Jurkat, Clone E6-1 (cell line): ENCODE results near the gene CNIH3.

Source experiments
- DNase-seq: peaks from one replicate; pipeline ENCODE4 v3.0.0-alpha.2; 2011; ENCODE audit warnings: low read depth, low spot score
- H3K4me3 ChIP-seq: 2 replicates; pipeline ENCODE4 v1.5.1; 2011; ENCODE audit warnings: mild to moderate bottlenecking, low read length, control low read depth, moderate library complexity

Gene CNIH3

GRCh38 chr1:224732377-224733026 lies 116.4 kb downstream of the CNIH3 start:
- H3K4me3 ChIP-seq: no peak overlapping the region
- no peak for DNase-seq

DNA sequence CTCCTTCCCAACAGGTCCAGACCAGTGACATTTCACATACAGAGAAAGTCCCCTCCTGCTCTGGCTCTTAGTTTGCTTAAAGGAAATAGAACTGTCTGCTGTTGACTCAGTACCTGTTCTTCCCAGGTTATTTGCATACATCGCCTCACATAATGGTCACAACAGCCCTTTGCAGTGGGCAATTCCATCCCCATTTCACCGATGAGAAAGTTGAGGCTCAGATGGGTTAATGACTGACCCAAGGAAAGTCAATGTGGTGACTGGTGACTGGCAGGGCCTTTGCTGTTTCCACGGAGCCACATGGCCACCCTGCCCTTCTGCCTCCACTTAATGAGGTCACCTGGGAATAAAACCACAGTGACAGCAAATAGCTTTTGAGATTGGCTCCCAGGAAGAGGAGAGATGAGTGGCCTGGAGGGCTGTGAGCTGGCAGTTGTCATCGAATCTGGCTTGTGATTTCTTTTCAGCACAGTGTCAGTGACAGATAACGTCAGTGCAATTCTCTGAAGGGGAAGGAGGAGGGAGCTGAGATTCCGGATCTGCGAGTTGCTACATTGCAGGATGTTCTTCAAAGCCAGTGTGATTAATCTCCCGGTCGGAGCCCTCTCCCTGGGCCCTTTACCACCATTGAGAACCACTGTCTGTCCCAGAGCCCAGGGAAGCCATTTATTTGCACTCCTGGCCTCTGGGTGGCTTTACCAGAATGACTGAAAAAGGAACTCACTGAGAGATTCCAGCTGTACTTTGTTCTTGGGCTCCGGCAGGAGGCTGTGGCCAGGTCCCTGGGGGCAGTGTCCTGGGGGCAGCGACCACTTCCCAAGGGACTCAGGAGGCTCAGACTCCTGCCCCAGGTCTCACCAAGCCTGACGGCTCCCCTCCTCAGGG lies 117.2 kb downstream of the CNIH3 start:
- DNase-seq: no peak
- no peak overlapping the region for H3K4me3 ChIP-seq

DNA sequence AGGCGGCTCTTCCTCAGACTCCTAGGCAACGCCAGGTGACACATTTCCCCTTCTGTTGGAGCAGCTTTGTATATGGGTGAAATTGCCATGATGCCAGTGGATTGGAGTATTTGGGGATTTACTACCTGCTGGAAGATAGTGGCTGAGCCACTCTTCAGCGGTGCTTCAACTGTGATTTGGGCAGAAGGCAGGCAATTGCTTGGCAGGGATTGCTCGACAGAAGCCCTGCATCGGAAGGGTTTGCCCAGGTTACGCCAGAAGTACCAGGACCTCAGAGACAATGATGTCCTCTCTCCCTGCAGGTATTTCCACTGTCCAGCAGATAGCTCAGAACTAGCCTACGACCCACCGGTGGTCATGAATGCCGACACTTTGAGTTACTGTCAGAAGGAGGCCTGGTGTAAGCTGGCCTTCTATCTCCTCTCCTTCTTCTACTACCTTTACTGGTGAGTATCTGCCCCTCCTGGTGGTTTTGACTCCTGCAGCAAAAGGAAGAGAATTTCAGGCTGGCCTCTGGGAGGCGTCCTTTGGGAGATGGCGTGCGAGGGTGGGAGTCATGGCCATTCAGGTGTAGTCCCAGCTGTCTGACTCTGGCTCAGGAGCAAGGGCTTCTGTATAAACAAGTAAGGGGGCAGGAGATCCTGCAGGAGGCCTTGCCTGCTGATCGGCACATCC lies 118.3 kb downstream of the CNIH3 start:
- DNase-seq: no peak
- H3K4me3 ChIP-seq: no peak overlapping the region

DNA sequence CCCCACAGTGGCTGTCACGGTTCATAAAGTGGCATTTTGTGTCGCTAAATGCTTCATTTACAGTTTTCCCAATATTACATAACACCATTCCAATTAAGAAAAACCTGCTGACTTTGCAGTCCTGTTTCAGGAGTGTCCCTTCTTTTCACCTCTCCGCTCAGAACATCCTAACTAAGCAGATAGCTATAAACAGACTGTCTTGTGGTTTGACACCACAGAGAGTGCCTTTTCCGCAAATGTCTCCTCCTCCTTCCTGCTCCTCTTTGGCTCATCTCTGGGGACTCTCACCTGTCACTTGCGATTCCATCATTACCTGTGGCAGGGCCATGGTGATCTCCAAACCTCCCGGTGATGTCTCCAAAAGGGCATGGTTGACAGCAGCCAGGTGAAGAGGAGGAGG lies 119.0 kb downstream of the CNIH3 start:
- H3K4me3 ChIP-seq: no peak overlapping the region
- peak; percentile 24 for DNase-seq

- DNase-seq: no peak
- no peak overlapping the region for H3K4me3 ChIP-seq
Measured at GRCh38 chr1:224736619-224737352, 120.7 kb downstream of the CNIH3 start.

DNA sequence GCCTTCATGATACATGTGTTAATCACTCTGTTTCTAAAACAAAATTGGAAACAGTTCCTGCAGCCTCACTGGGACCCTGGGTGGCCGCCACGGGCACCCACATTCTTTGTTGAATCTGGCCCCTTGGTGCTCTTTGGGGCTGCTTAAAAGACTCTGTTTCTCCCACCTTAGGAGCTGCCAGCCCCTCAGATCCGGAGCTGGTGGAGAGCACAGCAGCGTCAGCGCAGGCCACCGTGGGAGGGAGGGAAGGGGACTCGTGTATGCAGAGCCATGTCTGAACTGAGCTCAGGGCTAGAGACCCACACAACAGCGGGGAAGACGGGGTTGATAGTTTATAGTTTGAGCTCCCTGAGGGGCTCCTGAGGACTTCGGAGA lies 121.2 kb downstream of the CNIH3 start:
- H3K4me3 ChIP-seq: no peak overlapping the region
- no peak for DNase-seq

GRCh38 chr1:224739303-224739996 lies 123.3 kb downstream of the CNIH3 start:
- no peak for DNase-seq

DNA sequence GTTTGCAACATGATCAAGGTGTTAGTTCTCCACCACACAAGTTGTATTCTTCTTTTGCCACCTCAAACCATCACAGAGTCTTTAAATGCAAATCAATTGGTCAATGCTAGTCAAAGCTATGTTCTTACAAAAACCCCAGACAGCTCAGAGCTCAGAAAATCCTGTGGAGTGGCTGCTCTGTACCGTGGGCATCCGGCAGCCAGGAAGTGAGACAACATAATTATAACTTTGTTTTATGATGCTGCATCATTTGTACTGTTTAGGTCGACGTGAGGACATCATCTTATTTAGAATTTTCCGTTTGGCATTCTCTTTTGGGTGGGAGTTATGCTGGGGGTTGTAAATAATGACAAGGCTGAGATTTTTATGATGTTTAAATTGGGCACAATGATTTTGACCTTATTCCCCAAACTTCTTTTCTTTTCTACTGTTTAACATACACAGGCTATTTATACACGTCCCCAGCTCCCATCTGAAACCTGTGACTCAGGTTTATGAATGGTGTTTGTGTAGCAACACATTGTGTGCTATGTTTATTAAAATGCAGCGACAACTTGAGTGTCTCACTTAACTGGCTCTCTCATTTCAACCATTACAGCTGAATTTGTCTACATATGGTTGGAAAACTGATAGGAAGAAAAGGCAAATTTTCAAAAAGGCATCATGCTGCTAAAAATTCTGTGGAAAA lies 124.0 kb downstream of the CNIH3 start:
- no peak overlapping the region for H3K4me3 ChIP-seq
- no peak for DNase-seq

More at GRCh38 chr1:224739303-224739996, 123.3 kb downstream of the CNIH3 start:
- H3K4me3 ChIP-seq: no peak overlapping the region

DNA sequence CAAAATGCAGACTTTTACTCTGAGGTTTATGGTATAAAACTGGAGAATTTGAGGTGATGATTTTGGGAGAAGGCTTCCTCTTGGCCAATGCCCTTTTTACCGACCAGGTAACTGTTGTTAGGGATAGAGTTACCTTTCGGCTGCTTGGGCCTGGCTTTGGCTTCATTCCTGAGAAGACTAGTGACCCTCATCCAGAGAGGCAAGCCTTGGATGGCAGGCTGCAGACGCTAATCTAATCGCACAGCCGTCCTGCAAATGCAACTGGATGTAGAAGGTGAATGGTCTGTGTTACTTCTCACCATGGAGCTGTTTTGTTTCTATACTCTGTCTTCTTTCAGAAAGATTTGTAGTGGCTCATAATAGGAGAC lies 124.6 kb downstream of the CNIH3 start:
- DNase-seq: no peak
- no peak overlapping the region for H3K4me3 ChIP-seq

- H3K4me3 ChIP-seq: no peak overlapping the region
- DNase-seq: no peak
Measured at GRCh38 chr1:224742349-224742748, 126.2 kb downstream of the CNIH3 start.

- DNase-seq: no peak
Measured at GRCh38 chr1:224743608-224744164, 127.6 kb downstream of the CNIH3 start.

DNA sequence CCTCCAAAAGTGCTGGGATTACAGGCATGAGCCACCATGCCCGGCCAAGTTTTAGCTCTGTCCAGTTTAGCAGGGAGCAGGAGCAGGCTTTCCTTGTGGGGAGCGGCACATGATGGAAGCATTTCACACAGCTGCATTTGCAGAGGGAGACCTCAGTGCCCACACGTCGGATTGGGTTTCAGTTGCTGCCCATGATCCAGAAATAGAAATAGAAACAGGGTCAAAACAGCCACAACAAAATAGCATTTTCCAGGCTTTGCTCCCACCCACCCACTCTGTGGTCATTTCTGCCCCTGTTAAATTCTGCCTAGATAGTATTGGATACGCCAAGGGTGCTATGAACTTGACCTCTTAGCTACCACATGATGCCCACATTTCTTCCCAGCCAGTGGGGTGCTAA lies 128.4 kb downstream of the CNIH3 start:
- no peak overlapping the region for H3K4me3 ChIP-seq
- no peak for DNase-seq

More at GRCh38 chr1:224743608-224744164, 127.6 kb downstream of the CNIH3 start:
- H3K4me3 ChIP-seq: no peak overlapping the region

GRCh38 chr1:224745394-224745793 lies 129.3 kb downstream of the CNIH3 start:
- no peak overlapping the region for H3K4me3 ChIP-seq
- DNase-seq: peak; percentile 12

DNA sequence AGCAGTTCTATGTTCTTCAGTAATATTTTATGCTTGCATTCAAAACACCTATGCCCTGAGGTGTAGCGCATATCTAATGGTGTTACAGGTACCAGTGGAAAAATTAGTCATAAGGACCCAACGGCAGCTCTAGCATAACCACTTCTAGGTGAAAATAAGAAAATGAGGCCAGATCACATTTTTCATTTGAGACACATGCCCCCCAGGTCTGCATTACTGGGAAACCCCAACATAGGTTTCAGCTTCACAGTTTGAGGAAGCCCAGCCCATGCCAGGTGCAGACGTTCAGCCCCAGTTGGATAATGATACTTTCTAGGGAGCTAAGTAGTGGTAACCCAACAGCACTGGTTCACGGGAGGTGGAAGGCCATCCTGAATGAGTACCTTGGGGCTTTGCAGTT lies 129.8 kb downstream of the CNIH3 start:
- H3K4me3 ChIP-seq: no peak overlapping the region
- DNase-seq: no peak

GRCh38 chr1:224747578-224747977 lies 131.5 kb downstream of the CNIH3 start:
- peak; percentile 16 for DNase-seq
- no peak overlapping the region for H3K4me3 ChIP-seq

DNA sequence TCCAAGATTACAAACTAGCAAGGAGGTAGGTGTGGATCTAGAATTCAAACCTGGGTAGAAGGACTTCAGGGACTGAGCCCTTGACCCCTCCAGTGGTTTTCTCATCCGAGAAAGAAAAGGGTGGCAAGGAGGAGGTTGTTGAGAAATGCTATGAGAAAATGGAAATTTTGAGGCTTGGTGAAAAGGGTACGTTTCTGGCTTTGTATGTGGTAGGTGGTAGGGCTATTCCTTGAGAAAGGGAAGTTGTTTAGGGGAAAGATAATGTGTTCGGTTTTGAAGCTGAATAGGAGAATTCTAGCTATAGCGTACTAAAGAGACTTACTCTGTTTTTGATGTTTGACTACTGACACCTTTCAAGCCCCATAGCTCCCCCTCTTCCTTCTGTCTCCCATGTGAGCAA lies 133.8 kb downstream of the CNIH3 start:
- DNase-seq: no peak
- no peak overlapping the region for H3K4me3 ChIP-seq

- DNase-seq: no peak
- H3K4me3 ChIP-seq: no peak overlapping the region
Measured at GRCh38 chr1:224751624-224752311, 135.7 kb downstream of the CNIH3 start.

- H3K4me3 ChIP-seq: no peak overlapping the region
- no peak for DNase-seq
Measured at GRCh38 chr1:224753491-224753890, 137.4 kb downstream of the CNIH3 start.
